ENCODE results near the gene PLA2G7. TPM values are rescaled to one million over a fixed set of nuclear protein-coding genes. Genes with fewer than 3 reads are reported as not detected.
"Not testable (repeated sequence)": the region's sequence is repeated elsewhere in the genome, so short reads cannot be mapped to it uniquely, and the experiment has no call there.

Gene PLA2G7
- total RNA-seq (2014; rRNA removed; shearing (Covaris generic)), result 0.48 and 0.59 TPM in 2 replicates

GRCh38 chr6:46734867-46735719 is at the start of gene PLA2G7:
Gene PLA2G7, minus strand, starts transcription at chr6:46735375. Its CDS starts 12,484 bp downstream, at chr6:46722891.
- peak; percentile 40 for DNase-seq (ENCODE audit: low read depth)

GRCh38 chr6:46784535-46784934 is 49.4 kb upstream of the PLA2G7 start:
- no peak for DNase-seq (ENCODE audit: low read depth)

GRCh38 chr6:46781478-46782378 is 46.6 kb upstream of the PLA2G7 start:
- DNase-seq (ENCODE audit: low read depth), result peak; percentile 64

GRCh38 chr6:46777476-46778346 is 42.5 kb upstream of the PLA2G7 start:
- DNase-seq (ENCODE audit: low read depth), result no peak

GRCh38 chr6:46776070-46776712 is 41.0 kb upstream of the PLA2G7 start:
- no peak for DNase-seq (ENCODE audit: low read depth)

- not testable (repeated sequence) for DNase-seq (ENCODE audit: low read depth)
Observed at GRCh38 chr6:46774736-46775135, 39.6 kb upstream of the PLA2G7 start.

GRCh38 chr6:46773201-46773855 is 38.2 kb upstream of the PLA2G7 start:
- no peak for DNase-seq (ENCODE audit: low read depth)

- DNase-seq (ENCODE audit: low read depth), result no peak
Observed at GRCh38 chr6:46772762-46773161, 37.6 kb upstream of the PLA2G7 start.

- no peak for DNase-seq (ENCODE audit: low read depth)
Observed at GRCh38 chr6:46772016-46772415, 36.8 kb upstream of the PLA2G7 start.

GRCh38 chr6:46764961-46765360 is 29.8 kb upstream of the PLA2G7 start:
- DNase-seq (ENCODE audit: low read depth), result no peak

GRCh38 chr6:46764280-46764679 is 29.1 kb upstream of the PLA2G7 start:
- not testable (repeated sequence) for DNase-seq (ENCODE audit: low read depth)

GRCh38 chr6:46763466-46763865 is 28.3 kb upstream of the PLA2G7 start:
- no peak for DNase-seq (ENCODE audit: low read depth)

- no peak for DNase-seq (ENCODE audit: low read depth)
Observed at GRCh38 chr6:46760925-46761324, 25.8 kb upstream of the PLA2G7 start.

GRCh38 chr6:46758960-46759753 is 24.0 kb upstream of the PLA2G7 start:
- no peak for DNase-seq (ENCODE audit: low read depth)

- DNase-seq (ENCODE audit: low read depth), result no peak
Observed at GRCh38 chr6:46757214-46757596, 22.0 kb upstream of the PLA2G7 start.

- DNase-seq (ENCODE audit: low read depth), result no peak
Observed at GRCh38 chr6:46756469-46757213, 21.5 kb upstream of the PLA2G7 start.

GRCh38 chr6:46755865-46756264 is 20.7 kb upstream of the PLA2G7 start:
- DNase-seq (ENCODE audit: low read depth), result no peak

- no peak for DNase-seq (ENCODE audit: low read depth)
Observed at GRCh38 chr6:46751658-46752057, 16.5 kb upstream of the PLA2G7 start.

GRCh38 chr6:46749731-46750130 is 14.6 kb upstream of the PLA2G7 start:
- no peak for DNase-seq (ENCODE audit: low read depth)
